GM10266 (cell line): ENCODE measurements around the gene KCTD8.

Source experiments
- DNase-seq: peaks from one replicate; pipeline ENCODE4 v3.0.0; 2012; ENCODE audit errors: extremely low spot score
- CTCF ChIP-seq: IDR thresholded peaks from 2 replicates; pipeline ENCODE4 v1.5.1; 2012; ENCODE audit warnings: mild to moderate bottlenecking, low read depth; ENCODE audit not compliant: control insufficient read depth, insufficient read depth; ENCODE audit errors: missing control alignments

Gene KCTD8

GRCh38 chr4:44256414-44256813 lies 192.2 kb downstream of the KCTD8 start:
- no peak for TF ChIP-seq CTCF
- DNase-seq: no peak

GRCh38 chr4:44237643-44238042 lies 211.0 kb downstream of the KCTD8 start:
- no peak for TF ChIP-seq CTCF
- DNase-seq: no peak

GRCh38 chr4:44235897-44236296 lies 212.7 kb downstream of the KCTD8 start:
- DNase-seq: no peak

GRCh38 chr4:44232262-44232661 lies 216.3 kb downstream of the KCTD8 start:
- TF ChIP-seq CTCF: no peak
- DNase-seq: no peak

More at GRCh38 chr4:44235897-44236296, 212.7 kb downstream of the KCTD8 start:
- no peak for TF ChIP-seq CTCF

- DNase-seq: no peak
- no peak for TF ChIP-seq CTCF
Measured at GRCh38 chr4:44231006-44231405, 217.6 kb downstream of the KCTD8 start.

- TF ChIP-seq CTCF: no peak
- no peak for DNase-seq
Measured at GRCh38 chr4:44228326-44228725, 220.3 kb downstream of the KCTD8 start.

GRCh38 chr4:44221407-44221806 lies 227.2 kb downstream of the KCTD8 start:
- no peak for TF ChIP-seq CTCF
- DNase-seq: no peak
